A673 (cell line): Measurements from ENCODE around the gene DSTYK. TPM values are rescaled to one million over a fixed set of nuclear protein-coding genes. Genes with fewer than 3 reads are reported as not detected.

Source experiments
- BruUV-seq: library from RNA; stranded (reverse); fragments of 400-500 nt; replicated peaks from 2 replicates; lab custom pipeline; 2021; lab: Mats Ljungman, UMichigan
- CTCF ChIA-PET: fragments of 300-600 bp; sonication (Branson Sonifier 250); formaldehyde crosslinking; loops from one replicate; lab custom pipeline; 2022; ENCODE audit warnings: antibody characterized with exemption; lab: Charles Lee
- POLR2A ChIA-PET: fragments of 300-600 bp; sonication (Branson Sonifier 250); formaldehyde crosslinking; loops from one replicate; lab custom pipeline; 2022; ENCODE audit warnings: antibody characterized with exemption; ENCODE audit not compliant: low non-redundant PET; lab: Charles Lee
- DNase-seq: peaks from one replicate; pipeline ENCODE4 v3.0.0-alpha.2; 2015; ENCODE audit warnings: low spot score
- H3K27ac ChIP-seq: fragments of 200-600 bp; sonication (generic); 2 replicates; pipeline ENCODE4 v1.5.1; 2016; ENCODE audit warnings: mixed run types, low read depth, mild to moderate bottlenecking, mixed read lengths, antibody characterized with exemption, low read length; ENCODE audit not compliant: poor library complexity, severe bottlenecking
- H3K27me3 ChIP-seq: fragments of 200-600 bp; sonication (generic); replicated peaks from 2 replicates; pipeline ENCODE4 v1.6.1; 2017; ENCODE audit warnings: mixed run types, low read depth, mild to moderate bottlenecking, mixed read lengths, antibody characterized with exemption, low read length; ENCODE audit not compliant: insufficient read depth, poor library complexity
- H3K36me3 ChIP-seq: fragments of 200-600 bp; sonication (generic); 2 replicates; pipeline ENCODE4 v1.6.1; 2016; ENCODE audit warnings: mixed run types, mild to moderate bottlenecking, mixed read lengths, antibody characterized with exemption, low read length; ENCODE audit not compliant: insufficient read depth, poor library complexity, severe bottlenecking
- H3K4me1 ChIP-seq: fragments of 200-600 bp; sonication (generic); 2 replicates; pipeline ENCODE4 v1.6.1; 2017; ENCODE audit warnings: mixed run types, mild to moderate bottlenecking, mixed read lengths, antibody characterized with exemption, low read length; ENCODE audit not compliant: insufficient read depth, poor library complexity, severe bottlenecking
- H3K4me3 ChIP-seq: fragments of 200-600 bp; sonication (generic); 2 replicates; pipeline ENCODE4 v1.5.1; 2016; ENCODE audit warnings: low read depth, mixed run types, mild to moderate bottlenecking, mixed read lengths, low read length; ENCODE audit not compliant: poor library complexity, severe bottlenecking
- H3K9me3 ChIP-seq: fragments of 200-600 bp; sonication (generic); 2 replicates; pipeline ENCODE4 v1.6.1; 2016; ENCODE audit warnings: mixed run types, low read depth, mild to moderate bottlenecking, mixed read lengths, antibody characterized with exemption, low read length; ENCODE audit not compliant: poor library complexity, severe bottlenecking
- EZH2 ChIP-seq: fragments of 200-600 bp; sonication (generic); IDR thresholded peaks from 2 replicates; pipeline ENCODE4 v1.6.1; 2017; ENCODE audit warnings: borderline replicate concordance, low read depth, mild to moderate bottlenecking, mixed read lengths, antibody characterized with exemption, low read length; ENCODE audit not compliant: poor library complexity, severe bottlenecking
- intact Hi-C: fragments of 100-400 bp; cut with micrococcal nuclease; formaldehyde crosslinking; loops from one replicate; pipeline ENCODE4 v1.10.0; 2022; ENCODE audit not compliant: unreplicated experiment
- total RNA-seq: library from RNA; stranded (reverse); gene quantifications from 2 replicates; pipeline ENCODE4 v1.2.3, GENCODE V29; 2021
- TF ChIP-seq, protein P1 (sequence below): fragments of 300-800, 200-600 bp; sonication (generic); conservative IDR thresholded peaks from 2 replicates; pipeline ENCODE4 v1.5.1; 2017; ENCODE audit warnings: low read depth, mild to moderate bottlenecking, antibody characterized with exemption, low read length, moderate library complexity, mixed read lengths

Gene DSTYK
- total RNA-seq, 1 experiment from 2014 or later = 7.1 TPM

DNA sequence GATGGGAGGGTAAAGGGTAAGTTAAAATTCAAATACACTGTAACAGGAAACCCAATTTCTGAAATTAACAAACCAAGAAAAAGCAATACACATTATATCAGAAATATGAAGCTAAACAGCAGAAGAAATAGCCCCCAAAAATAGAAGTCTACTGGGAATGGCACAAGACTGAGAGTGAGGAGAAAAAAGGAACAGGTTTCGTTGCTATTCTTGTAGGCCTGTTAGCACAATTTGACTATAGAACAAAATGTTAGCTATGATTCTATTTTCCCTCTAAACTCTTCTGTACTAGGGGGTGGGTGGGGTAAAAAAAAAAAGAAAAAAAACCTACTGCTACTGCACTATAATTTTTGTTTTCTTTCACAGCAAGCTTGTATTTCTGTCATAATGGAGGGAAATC is 102.2 kb downstream of the DSTYK start:
- CTCF ChIA-PET = no interaction called here
- POLR2A ChIA-PET = no interaction called here
- no peaks in the 10 kb centered on the region for H3K9me3 ChIP-seq
- H3K27me3 ChIP-seq = no peaks in the 10 kb centered on the region
- intact Hi-C loops = no loop called here
- H3K36me3 ChIP-seq = peaks cover 22% of the 10 kb centered on the region
- no peak for TF ChIP-seq EZH2
- TF ChIP-seq, protein P1, sequence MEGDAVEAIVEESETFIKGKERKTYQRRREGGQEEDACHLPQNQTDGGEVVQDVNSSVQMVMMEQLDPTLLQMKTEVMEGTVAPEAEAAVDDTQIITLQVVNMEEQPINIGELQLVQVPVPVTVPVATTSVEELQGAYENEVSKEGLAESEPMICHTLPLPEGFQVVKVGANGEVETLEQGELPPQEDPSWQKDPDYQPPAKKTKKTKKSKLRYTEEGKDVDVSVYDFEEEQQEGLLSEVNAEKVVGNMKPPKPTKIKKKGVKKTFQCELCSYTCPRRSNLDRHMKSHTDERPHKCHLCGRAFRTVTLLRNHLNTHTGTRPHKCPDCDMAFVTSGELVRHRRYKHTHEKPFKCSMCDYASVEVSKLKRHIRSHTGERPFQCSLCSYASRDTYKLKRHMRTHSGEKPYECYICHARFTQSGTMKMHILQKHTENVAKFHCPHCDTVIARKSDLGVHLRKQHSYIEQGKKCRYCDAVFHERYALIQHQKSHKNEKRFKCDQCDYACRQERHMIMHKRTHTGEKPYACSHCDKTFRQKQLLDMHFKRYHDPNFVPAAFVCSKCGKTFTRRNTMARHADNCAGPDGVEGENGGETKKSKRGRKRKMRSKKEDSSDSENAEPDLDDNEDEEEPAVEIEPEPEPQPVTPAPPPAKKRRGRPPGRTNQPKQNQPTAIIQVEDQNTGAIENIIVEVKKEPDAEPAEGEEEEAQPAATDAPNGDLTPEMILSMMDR = no peak
- no TSS peak for BruUV-seq
- no peaks in the 10 kb centered on the region for H3K4me1 ChIP-seq
- no peak overlapping the region for H3K4me3 ChIP-seq
- H3K27ac ChIP-seq = no peak overlapping the region
- no peak for DNase-seq

DNA sequence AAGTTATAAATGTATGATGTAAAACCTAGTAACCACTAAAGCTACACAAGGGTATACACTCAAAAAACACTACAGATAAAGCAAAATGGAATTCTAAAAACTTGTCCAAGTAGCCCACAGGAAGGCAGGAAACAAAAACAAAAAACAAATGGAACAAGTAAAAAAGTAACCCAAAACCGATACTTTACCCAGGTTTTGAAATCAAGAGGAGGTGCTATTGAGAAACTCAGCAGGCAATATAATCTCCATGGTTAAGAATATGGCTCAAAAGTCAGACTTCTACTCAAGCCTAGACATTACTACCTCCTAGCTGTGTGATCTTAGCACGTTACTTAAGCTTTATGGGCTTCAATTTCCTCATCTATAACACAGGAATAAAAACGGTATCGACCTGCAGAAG is 103.0 kb downstream of the DSTYK start:
- BruUV-seq = no TSS peak
- Histone ChIP-seq H3K36me3 (peaks cover 23% of the 10 kb centered on the region), H3K27me3 (no peaks in the 10 kb centered on the region), H3K4me1 (no peaks in the 10 kb centered on the region), H3K9me3 (no peaks in the 10 kb centered on the region), H3K27ac (no peak overlapping the region), H3K4me3 (no peak overlapping the region)
- DNase-seq = no peak
- POLR2A ChIA-PET = no interaction called here
- TF ChIP-seq EZH2 = no peak
- TF ChIP-seq, protein P1 = no peak
- intact Hi-C loops = no loop called here
- CTCF ChIA-PET = no interaction called here

DNA sequence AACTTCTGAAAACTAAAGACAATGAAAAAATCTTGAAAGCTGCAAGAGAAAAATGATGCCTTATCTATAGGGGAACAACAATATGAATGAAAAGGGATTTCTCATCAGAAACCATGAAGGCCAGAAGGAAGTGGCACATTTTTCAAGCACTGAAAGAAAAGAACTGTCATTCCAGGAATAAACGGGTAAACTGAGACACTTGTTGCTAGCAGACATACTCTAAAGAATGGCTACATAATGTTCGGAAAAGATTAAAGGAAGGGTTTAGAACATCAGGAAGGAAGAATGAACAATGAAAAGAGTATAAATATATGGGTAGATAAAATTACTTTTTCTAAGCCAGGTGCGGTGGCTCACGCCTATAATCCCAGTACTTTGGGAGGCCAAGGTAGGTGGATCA is 104.2 kb downstream of the DSTYK start:
- TF ChIP-seq EZH2 = no peak
- TF ChIP-seq, protein P1 = no peak
- Histone ChIP-seq H3K27me3 (no peaks in the 10 kb centered on the region), H3K36me3 (peaks cover 31% of the 10 kb centered on the region), H3K9me3 (no peaks in the 10 kb centered on the region), H3K4me3 (no peak overlapping the region), H3K27ac (no peak overlapping the region), H3K4me1 (no peaks in the 10 kb centered on the region)
- BruUV-seq = no TSS peak
- intact Hi-C loops = no loop called here
- DNase-seq = no peak
- ChIA-PET CTCF (no interaction called here), POLR2A (no interaction called here)
